DMS153 treated with DMSO at 0.1 percent for 48 hours (cell line): ENCODE results near the gene CPXM1.

Experiments used
- DNase-seq: peaks from one replicate; lab custom pipeline; 2025; ENCODE audit not compliant: unreplicated experiment; lab: John Stamatoyannopoulos, UW

Gene CPXM1

GRCh38 chr20:2750491-2751251 is 49.8 kb downstream of the CPXM1 start:
- DNase-seq, result no peak

DNA sequence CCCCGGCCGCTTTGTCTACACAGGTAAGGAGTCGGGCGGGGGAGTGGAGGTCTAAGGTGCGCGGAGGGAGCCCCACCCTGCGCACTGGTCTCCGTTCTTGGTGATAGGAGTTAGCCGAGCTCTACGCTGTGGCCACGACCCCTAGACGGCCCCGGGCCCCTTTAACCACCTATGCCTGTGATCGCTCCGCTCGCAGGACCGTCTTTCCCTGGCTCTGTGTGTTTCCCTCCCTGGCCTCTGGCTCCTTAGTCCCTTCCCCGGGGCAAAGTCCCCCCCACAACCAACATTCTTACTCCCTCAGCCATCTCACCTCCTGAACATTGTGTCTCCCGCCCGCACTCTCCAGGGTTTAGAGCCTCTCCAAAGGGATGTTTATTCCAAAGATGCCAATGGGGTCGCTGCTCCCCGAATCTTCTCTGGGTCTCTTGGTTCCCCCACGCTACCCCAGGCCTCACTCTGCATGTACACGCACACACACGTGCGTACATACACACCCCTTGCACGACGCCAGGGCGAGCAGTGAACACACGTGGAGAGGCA is 50.4 kb downstream of the CPXM1 start:
- no peak for DNase-seq

GRCh38 chr20:2749343-2749950 is 51.0 kb downstream of the CPXM1 start:
- DNase-seq, result no peak

DNA sequence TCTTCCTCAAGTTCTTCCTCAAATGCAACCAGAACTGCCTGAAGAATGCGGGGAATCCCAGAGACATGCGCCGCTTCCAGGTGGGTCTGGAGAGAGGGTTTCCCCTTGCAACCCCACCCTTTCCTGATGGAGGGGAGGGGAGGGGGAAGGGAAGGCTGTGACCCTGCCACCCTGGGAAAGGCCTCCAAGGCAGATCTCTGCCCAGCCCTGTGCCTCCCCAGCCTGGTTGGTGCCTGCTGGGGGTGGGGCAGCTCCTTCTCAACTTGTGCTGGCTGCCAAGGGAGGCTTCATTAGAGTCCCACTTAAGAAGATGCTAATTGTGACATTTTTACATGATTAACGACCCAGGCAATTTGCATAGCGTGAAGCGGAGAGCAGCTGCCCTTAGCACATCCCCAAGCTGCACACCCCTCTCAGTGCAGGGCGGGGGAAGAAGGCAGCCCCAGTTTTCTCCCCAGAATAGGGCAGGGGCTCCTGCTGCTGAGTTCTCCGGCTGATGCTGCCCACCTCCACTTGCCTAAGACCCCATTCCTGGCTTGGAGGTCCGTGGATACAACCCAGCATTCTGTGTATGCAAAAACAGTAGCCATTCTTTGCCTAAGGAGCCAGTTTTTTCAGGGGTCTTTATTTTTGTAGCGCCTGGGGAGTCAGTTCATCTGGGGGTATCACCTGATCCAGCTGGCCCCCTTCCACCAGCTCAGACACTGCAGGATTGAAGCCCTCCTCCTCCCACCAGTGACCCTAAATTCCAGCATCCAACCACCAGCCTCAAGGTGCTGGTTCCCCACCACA is 51.7 kb downstream of the CPXM1 start:
- DNase-seq, result no peak

DNA sequence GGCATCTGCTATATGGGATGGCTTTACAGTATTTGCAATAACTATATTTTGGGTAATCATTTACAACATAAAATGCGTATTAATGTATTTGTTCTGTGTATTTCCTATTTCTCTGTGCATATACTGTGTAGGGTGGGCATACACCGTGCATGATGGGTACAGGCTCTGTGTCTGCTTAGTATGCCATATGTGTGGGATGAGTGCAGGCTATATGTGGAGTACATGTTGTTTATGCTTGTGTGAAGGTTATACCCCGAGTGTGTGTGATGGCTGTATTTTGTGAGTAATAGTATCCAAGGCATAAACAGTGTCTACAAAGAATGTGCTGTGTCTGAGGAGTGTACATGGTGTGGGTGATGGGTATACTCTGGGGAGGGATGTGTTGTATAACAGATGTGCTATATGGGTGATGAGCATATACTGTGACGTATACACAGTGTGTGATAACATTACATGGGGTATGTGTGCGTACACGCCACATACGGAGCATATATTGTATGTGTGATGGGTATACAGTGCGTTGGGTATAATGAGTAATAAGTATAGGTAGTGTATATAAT is 52.7 kb downstream of the CPXM1 start:
- no peak for DNase-seq

DNA sequence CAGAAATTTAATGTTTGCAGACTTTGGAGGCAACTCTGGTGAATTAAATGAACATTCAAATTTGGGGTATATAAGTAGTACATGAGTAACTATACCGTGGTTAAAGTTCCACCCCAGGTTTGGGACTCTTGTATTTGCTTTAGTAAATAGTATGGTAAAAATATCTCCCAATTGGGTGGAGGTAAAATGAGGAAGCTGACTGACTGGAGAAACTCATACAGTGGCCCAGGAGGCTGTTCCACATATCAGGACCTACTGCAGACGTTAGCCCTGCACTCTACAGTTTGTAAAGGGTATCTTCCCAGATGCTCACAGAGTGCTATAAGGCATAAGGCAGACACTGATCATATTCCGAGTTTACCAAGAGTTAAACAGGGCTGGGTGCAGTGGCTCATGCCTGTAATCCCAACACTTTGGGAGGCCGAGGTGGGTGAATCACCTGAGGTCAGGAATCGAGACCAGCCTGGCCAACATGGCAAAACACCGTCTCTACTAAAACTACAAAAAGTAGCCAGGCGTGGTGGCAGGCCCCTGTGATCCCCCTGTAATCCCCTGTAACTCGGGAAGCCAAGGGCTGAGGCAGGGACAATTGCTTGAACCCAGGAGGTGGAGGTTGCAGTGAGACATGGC is 53.7 kb downstream of the CPXM1 start:
- DNase-seq, result no peak

DNA sequence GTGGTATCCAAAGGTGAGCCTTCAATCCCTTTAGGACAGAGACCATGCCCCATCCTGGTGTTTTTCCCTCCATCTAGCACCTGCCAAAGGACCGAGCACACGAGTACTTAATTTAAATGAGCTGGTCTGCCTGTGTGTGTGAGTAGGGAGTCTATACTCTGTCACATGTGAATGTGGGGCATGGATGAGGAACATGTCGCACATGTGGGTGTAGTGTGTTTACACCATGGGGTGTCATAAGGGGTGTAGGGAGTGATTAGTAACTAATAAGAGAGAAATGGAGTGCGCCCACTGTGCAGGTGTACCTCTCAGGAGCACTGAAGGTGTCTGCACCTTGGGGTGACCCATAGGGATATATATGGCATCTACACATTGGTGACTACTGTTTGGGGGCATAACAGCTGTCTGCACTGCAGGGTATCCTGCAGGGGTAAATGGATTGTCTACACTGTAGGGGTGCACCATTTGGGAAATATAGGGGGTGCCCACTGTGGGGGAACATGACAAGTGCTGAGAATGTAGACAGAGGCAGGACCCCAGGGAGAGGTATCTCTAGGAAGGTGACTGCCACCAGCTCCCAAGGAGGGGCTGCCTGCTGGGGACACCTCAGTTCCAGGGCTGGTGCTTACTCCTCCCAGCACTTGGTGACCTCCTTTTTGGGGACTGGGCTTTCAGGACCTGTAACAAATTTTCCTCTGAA is 54.3 kb downstream of the CPXM1 start:
- no peak for DNase-seq

- no peak for DNase-seq
Measured at GRCh38 chr20:2745060-2745910, 55.1 kb downstream of the CPXM1 start.
